Nephron progenitor cell (in vitro differentiated cells): ENCODE measurements around the gene FIGLA.

Source experiments
- DNase-seq: peaks from one replicate; pipeline ENCODE4 v3.0.0; 2021
- H3K27ac Mint-ChIP-seq: 2 replicates; pipeline ENCODE4 v1.8.0; 2021; ENCODE audit warnings: mild to moderate bottlenecking, moderate library complexity, mixed read lengths
- H3K27me3 Mint-ChIP-seq: 2 replicates; pipeline ENCODE4 v1.8.0; 2021; ENCODE audit warnings: mild to moderate bottlenecking, low read depth, mixed read lengths; ENCODE audit not compliant: poor library complexity
- H3K36me3 Mint-ChIP-seq: 2 replicates; pipeline ENCODE4 v1.8.0; 2021; ENCODE audit warnings: low read depth, mixed read lengths
- H3K4me1 Mint-ChIP-seq: 2 replicates; pipeline ENCODE4 v1.8.0; 2021; ENCODE audit warnings: mixed read lengths
- H3K4me3 Mint-ChIP-seq: 2 replicates; pipeline ENCODE4 v1.8.0; 2021; ENCODE audit warnings: mild to moderate bottlenecking, moderate library complexity, mixed read lengths
- H3K9me3 Mint-ChIP-seq: 2 replicates; pipeline ENCODE4 v1.8.0; 2021; ENCODE audit warnings: mild to moderate bottlenecking, moderate library complexity, mixed read lengths
- CTCF ChIP-seq: fragments of 200-600 bp; sonication (generic); IDR thresholded peaks from 2 replicates; pipeline ENCODE4 v1.5.0; 2021; ENCODE audit warnings: antibody characterized with exemption

Gene FIGLA

GRCh38 chr2:70817284-70817954 is 27.0 kb upstream of the FIGLA start:
- H3K4me1 Mint-ChIP-seq, result no peaks in the 10 kb centered on the region
- TF ChIP-seq CTCF, result no peak
- no peak overlapping the region for H3K4me3 Mint-ChIP-seq
- H3K9me3 Mint-ChIP-seq, result no peaks in the 10 kb centered on the region
- peaks cover 49% of the 10 kb centered on the region for H3K27me3 Mint-ChIP-seq
- no peak for DNase-seq
- H3K27ac Mint-ChIP-seq, result no peak overlapping the region
- H3K36me3 Mint-ChIP-seq, result no peaks in the 10 kb centered on the region

GRCh38 chr2:70816726-70817125 is 26.3 kb upstream of the FIGLA start:
- TF ChIP-seq CTCF, result no peak
- Mint-ChIP-seq H3K36me3 (no peaks in the 10 kb centered on the region), H3K27ac (no peak overlapping the region), H3K27me3 (peaks cover 56% of the 10 kb centered on the region), H3K4me3 (no peak overlapping the region), H3K9me3 (no peaks in the 10 kb centered on the region), H3K4me1 (no peaks in the 10 kb centered on the region)
- no peak for DNase-seq

DNA sequence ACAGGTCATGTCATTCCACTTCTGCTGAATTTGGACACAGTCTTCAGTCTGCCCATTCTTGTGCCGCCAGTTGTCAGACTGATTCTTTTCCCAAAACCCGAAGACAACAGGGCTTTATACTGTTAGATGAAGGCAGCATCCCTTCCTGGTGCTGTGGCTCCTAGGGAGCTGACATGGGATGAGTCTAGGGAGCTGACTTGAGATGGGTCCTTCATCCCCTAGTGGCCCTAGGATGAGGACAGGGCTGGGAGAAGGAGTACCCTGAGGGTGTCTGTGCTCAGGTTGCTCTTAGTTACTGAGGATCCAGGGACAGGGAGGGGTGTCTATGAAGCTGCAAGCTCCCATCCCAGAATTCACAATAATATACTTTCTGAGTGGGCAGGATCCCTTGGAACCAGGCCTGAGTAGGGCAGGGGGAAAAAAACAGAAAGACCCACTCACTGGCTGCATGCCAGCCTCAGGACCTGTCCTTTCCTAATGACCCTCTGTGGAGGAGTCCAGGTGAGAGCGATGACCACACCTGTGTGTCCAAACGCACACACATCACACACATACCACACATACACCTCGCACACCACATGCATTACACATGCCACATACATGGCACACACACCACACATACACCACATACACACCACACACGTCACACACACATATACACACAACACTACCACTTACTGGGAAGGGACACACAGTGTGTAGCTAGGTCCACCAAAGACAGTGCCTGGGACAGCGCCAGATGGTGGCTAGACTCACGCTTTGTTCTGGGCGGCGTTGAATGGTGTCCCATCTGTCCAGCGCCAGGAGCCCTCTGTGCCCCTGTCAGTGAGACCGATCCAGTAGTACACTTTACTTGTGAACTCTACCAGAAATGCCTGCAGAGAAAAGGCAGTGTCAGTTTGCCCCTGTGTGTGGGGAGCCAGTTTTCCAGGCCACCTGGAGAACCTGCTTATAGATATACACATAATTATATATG is 18.8 kb upstream of the FIGLA start:
- no peak for TF ChIP-seq CTCF
- Mint-ChIP-seq H3K27ac (no peak overlapping the region), H3K4me3 (no peak overlapping the region), H3K9me3 (no peaks in the 10 kb centered on the region), H3K36me3 (no peaks in the 10 kb centered on the region), H3K4me1 (peaks cover 6% of the 10 kb centered on the region), H3K27me3 (peaks cover 51% of the 10 kb centered on the region)
- DNase-seq, result no peak

DNA sequence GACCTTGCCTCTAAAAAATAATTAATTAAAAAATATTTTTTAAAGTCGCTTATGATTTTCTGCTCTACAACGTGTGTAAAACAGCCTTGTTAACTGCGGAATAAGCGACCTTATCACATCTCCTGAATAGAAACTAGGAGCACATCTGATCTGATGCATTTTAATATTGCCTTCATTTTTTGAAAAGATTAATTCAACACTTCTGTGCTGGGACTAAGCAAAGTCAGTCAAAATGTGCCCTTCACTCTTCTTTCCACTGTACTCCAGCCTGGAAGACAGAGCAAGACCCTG is 17.3 kb upstream of the FIGLA start:
- DNase-seq, result no peak
- Mint-ChIP-seq H3K27ac (no peak overlapping the region), H3K4me1 (peaks cover 6% of the 10 kb centered on the region), H3K9me3 (no peaks in the 10 kb centered on the region), H3K4me3 (no peak overlapping the region), H3K36me3 (no peaks in the 10 kb centered on the region), H3K27me3 (peaks cover 44% of the 10 kb centered on the region)
- no peak for TF ChIP-seq CTCF

DNA sequence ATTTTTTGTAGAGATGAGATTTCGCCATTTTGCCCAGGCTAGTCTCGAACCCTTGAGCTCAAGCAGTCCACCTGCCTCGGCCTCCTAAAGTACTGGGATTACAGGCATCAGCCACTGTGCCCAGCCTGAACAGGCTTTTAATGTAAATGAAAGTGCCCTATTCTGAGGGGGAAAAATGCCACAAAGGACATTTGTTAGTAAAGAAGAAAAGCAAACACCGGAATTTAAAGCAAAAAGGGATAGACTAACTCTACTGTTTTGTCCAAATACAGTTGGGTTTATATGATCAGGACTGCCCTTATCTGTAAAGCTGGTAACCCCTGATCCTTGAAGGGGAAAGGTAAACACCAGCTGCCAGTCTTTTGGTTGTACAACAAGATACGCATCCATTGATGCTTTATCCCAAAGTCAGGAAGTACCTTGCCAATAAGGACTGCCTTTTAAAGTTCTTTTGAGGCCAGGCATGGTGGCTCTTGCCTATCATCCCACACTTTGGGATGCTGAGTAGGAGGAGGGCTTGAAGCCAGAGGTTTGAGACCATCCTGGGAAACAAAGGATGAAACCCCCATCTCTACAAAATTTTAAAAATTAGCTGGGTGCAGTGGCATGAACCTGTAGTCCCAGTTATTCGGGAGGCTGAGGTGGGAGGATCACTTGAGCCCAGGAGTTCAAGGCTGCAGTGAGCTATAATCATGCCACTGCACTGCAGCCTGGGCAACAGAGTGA is 16.8 kb upstream of the FIGLA start:
- Mint-ChIP-seq H3K9me3 (no peaks in the 10 kb centered on the region), H3K27me3 (peaks cover 44% of the 10 kb centered on the region), H3K36me3 (no peaks in the 10 kb centered on the region), H3K27ac (no peak overlapping the region), H3K4me1 (peaks cover 6% of the 10 kb centered on the region), H3K4me3 (no peak overlapping the region)
- no peak for DNase-seq
- no peak for TF ChIP-seq CTCF
